ENCODE results near the gene OLFML3.

Gene OLFML3

GRCh38 chr1:113950908-113951307 is 28.4 kb upstream of the OLFML3 start:
- no peak for DNase-seq

GRCh38 chr1:113951719-113952118 is 27.6 kb upstream of the OLFML3 start:
- DNase-seq, result no peak

DNA sequence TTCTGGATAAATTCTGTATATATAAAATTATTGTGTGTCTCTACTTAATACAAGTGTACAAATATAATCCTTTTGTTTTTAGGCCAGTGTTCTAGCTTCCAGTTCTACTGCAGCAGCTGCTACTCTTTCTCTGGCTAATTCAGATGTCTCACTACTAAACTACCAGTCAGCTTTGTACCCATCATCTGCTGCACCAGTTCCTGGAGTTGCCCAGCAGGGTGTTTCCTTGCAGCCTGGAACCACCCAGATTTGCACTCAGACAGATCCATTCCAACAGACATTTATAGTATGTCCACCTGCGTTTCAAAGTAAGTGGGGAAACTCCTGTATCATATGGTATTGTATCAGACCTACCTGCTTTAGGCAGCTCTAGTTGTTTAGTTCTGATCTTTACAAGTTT is 21.3 kb upstream of the OLFML3 start:
- no peak for DNase-seq

DNA sequence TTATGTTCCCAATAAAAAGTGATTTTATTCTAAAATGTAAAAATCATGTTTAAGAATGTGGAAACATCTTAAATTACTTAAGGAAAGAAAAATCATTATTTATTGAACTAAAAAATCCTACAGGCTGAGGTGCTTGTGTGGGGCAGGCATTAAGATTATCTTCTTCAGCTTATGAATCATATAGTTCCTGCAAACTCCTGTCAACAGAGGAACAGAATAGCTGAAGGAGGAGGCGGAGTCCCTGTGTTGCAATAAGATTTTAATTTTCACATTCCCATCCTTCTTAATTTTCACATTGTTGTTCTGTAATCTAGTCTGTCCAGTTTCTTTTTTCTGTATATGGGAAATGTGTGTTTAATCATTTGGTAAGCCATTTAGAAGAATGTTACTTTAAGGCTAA is 20.6 kb upstream of the OLFML3 start:
- DNase-seq, result no peak

DNA sequence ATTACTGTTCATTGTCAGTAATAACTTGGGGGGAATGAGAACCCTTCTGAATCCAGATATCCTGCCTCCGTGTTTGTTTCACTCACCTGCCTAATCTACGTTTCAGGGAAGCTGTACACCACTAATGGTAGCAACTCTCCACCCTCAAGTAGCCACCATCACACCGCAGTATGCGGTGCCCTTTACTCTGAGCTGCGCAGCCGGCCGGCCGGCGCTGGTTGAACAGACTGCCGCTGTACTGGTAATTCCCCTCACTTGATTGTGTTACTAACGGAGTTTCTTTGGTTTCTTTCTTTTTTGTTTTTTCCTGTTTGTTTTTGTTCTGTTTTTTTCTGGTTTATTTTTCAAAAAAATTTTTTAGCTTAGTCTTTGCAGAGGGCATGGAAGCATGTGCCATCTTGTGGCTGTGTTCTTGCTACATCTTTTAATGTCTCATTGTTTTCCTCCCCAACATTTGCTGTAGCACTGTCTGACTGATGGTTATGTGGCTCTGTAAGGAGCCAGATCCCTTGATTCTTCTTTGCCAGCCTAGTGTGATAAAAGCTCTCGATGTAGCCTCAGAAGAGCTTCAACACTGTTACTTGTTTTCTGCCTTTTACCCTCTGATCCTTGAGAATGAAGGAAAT is 15.9 kb upstream of the OLFML3 start:
- no peak for DNase-seq

GRCh38 chr1:113965703-113966412 is 13.4 kb upstream of the OLFML3 start:
- DNase-seq, result no peak

- DNase-seq, result no peak
These were observed 6.3 kb upstream of the OLFML3 start for GRCh38 chr1:113972954-113973353.

DNA sequence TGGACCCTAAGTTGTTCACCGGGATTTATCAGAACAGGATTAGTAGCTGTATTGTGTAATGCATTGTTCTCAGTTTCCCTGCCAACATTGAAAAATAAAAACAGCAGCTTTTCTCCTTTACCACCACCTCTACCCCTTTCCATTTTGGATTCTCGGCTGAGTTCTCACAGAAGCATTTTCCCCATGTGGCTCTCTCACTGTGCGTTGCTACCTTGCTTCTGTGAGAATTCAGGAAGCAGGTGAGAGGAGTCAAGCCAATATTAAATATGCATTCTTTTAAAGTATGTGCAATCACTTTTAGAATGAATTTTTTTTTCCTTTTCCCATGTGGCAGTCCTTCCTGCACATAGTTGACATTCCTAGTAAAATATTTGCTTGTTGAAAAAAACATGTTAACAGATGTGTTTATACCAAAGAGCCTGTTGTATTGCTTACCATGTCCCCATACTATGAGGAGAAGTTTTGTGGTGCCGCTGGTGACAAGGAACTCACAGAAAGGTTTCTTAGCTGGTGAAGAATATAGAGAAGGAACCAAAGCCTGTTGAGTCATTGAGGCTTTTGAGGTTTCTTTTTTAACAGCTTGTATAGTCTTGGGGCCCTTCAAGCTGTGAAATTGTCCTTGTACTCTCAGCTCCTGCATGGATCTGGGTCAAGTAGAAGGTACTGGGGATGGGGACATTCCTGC is 3.9 kb upstream of the OLFML3 start:
- DNase-seq, result no peak

DNA sequence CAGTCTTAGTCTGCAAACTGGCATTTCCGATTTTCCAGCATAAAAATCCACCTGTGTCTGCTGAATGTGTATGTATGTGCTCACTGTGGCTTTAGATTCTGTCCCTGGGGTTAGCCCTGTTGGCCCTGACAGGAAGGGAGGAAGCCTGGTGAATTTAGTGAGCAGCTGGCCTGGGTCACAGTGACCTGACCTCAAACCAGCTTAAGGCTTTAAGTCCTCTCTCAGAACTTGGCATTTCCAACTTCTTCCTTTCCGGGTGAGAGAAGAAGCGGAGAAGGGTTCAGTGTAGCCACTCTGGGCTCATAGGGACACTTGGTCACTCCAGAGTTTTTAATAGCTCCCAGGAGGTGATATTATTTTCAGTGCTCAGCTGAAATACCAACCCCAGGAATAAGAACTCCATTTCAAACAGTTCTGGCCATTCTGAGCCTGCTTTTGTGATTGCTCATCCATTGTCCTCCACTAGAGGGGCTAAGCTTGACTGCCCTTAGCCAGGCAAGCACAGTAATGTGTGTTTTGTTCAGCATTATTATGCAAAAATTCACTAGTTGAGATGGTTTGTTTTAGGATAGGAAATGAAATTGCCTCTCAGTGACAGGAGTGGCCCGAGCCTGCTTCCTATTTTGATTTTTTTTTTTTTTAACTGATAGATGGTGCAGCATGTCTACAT is 2.5 kb upstream of the OLFML3 start:
- no peak for DNase-seq

- no peak for DNase-seq
These were observed 1.4 kb upstream of the OLFML3 start for GRCh38 chr1:113977906-113978305.

- DNase-seq, result no peak
These were observed 836 bp downstream of the OLFML3 start for GRCh38 chr1:113980110-113980509.

DNA sequence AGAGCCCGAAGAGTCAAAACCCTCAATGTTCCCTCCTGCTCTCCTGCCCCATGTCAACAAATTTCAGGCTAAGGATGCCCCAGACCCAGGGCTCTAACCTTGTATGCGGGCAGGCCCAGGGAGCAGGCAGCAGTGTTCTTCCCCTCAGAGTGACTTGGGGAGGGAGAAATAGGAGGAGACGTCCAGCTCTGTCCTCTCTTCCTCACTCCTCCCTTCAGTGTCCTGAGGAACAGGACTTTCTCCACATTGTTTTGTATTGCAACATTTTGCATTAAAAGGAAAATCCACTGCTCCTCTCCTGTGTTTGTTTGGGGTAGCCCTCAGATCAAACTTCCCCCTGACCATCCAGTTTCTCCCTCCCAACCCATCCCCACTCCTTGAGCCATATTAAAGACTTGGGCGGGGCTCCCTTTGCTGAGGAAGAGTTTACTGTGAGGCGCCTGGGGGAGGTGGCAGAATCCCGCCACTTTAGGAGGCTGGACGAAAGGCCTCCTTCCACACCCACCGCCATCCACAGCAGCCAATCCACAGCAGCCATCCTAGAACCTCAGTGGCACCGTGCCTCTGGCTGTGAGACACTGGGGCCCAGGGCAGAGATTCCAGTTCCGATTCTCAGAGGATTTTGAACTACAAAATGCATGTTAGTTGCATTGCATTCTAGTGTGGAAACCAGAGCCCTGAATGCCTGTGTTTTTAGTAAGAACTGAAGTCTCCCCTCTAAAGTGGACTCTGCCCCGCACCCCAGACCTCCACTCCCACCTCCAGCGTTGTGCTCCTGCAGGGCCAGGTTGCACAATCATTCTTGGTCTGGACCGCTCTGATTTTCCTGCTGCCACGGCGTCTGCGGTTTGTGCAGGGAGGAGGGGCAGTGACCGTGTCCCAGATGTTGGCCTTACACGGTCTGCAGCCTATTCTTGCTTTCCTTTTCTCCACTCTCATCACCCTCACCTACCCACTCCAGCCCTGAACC is 3.0 kb downstream of the OLFML3 start:
- no peak for DNase-seq

DNA sequence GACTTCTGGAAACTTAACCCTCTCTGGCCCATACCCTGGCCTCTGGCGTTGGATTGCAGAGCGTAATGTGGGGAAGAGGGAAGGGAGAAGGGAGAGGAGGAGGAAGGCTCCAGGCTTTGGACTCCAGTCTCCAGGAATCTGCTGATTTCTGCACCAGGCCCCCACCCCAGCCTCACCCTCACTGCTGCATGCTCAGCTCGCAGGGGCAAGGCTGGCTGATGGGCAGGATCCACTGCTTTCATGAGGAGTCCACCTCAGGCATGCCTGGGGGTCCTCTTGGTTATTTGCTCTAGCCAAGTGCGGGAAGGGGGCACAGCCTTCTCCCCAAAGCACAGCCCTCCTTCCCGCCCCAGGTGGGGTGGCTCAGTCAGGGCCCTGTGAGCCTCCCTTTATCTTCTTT is 3.7 kb downstream of the OLFML3 start:
- DNase-seq, result no peak

GRCh38 chr1:113983391-113983790 is 4.1 kb downstream of the OLFML3 start:
- no peak for DNase-seq

- no peak for DNase-seq
These were observed 4.6 kb downstream of the OLFML3 start for GRCh38 chr1:113983826-113984225.

DNA sequence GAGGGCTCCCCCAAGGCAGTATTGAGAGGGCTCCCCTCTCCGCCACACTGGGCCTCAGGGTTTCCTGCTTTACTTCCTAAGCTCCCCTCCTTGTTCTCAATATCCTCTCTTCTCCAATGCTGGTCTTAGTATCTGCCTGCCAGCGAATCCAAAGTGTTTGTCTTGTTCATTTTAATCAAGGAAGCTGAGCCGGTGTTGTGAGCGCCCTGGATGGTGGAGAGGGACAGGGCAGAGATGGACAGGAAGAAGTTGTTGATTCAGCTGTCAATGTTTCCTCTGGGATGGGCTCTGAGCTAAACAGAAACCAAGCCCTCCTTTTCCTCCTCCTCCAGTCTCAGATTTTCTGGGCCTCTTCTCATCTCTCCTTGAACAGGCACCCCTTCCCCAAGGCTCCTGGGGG is 5.4 kb downstream of the OLFML3 start:
- DNase-seq, result no peak

DNA sequence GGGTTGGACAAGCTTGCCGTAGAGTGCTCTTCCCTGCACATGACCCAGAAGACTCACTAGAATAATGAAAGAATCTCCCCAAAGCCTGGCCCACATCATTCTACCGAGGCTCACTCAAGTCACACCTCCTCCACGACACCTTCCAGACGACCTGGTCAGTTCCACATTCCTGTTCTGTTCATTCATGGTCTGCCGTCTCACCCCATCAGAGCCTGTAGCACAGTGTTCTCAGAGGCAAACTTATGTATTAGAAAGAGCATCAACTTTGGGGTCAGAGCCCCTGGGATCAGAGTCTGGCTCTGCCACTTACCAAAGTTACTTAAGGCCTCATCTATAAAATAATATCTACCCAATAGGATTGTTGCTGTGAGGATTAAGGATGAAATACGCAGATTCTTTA is 7.5 kb downstream of the OLFML3 start:
- no peak for DNase-seq

DNA sequence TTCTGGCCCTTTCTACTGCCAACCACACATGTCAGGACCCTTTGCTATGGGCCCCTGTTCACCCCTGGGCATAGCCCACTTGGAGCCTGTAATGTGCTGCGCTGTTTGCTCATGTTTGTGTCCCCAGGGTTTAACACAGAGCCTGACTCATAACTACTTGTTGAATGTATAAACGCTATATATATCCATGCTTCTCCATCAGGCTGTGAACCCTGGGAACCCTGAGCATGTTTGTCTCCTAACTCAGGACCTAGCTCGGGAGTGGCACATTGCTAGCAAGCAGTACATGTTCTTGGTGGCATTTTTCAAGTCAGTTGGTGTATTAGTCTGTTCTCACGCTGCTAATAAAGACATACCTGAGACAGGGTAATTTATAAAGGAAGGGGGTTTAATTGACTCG is 8.0 kb downstream of the OLFML3 start:
- DNase-seq, result no peak

DNA sequence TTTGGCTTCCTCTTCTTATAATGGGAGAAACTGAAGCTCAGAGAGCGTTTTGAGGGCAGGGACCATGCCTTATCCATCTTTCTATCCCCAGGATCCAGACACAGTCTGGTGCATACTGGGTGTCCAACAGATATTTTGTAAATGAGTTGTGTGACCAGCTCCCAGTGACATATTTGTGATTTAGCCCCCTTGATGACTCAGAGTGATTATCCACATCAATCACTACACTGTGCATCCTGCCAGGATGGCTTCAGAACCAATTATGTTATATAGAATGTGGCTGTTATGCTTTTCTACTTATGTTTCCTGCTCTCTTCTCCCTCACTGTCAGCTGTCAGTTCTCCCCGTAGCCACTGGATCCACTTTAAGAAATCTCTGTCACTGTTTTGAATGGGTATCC is 11.3 kb downstream of the OLFML3 start:
- no peak for DNase-seq

DNA sequence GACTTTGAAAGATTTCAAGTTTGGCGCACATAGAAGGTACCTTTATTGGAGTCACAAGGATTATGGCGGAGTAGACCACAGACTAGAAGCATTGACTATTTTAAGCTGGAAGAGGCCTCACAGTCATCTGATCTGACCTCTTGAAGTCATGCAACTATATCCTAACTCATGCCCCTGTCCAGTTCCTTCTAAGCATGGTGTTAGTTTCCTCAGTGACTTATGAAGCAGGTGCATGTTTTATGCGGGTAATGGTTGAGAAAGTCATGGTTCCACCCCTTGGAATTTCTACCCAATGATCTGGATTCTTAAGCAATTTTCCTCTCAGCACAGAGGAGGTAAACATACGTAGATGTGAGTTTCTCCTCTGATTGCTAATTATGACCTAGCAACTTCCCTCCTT is 11.7 kb downstream of the OLFML3 start:
- DNase-seq, result no peak

DNA sequence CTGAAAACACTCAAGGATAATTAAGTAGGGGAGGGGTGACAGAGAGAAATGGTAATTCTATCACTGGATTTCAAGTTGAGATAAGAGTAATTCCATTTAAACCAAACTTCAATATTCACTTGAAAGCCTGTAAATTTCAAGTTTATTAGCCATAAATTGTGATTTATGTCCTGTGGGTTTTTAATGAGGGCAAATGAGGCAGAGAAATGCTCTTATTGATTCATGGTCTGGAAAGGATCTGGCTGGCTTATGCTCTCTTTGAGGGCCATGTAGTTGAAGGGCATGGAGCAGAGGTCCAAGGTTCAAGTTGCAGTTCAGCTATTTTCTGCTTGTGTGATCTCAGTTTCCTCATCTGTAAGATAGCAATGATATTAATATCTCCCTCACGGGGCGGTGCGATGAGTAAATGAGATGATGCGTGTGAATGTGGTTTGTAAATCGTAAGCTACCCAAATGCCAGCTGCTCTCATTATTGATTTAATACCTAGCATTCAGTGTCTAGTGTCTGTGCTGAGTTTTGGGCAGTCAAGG is 12.3 kb downstream of the OLFML3 start:
- DNase-seq, result no peak

GRCh38 chr1:113993072-113993471 is 13.8 kb downstream of the OLFML3 start:
- no peak for DNase-seq

Measured in NCI-H187 treated with DMSO at 0.1 percent for 48 hours (cell line).